CMK (cell line): Measurements from ENCODE around the gene ADAR.

Experiments
- DNase-seq: peaks from one replicate; pipeline ENCODE4 v3.0.0-alpha.2; 2010; ENCODE audit warnings: low read depth

Gene ADAR

GRCh38 chr1:154557248-154557938, 50.6 kb downstream of the ADAR start:
- DNase-seq = no peak

DNA sequence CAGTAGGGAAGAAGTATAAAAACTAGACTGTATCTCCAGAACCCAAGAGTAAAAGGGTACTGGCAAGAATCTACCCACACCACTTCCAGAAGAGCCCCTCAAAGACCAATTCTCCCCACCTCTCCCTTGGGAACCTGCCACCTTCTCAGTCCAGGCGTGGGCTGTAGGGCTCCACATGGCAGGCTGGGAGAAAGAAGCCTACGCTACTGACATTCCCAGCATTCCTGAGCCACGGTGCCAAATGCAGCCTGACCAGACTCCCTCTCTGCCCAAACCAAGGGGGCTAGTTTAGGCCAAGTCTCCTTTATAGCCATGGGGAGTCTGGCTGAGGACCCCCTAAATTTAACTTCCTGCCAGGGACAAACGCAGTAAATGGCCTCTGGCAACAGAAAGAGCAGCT, 51.6 kb downstream of the ADAR start:
- no peak for DNase-seq

DNA sequence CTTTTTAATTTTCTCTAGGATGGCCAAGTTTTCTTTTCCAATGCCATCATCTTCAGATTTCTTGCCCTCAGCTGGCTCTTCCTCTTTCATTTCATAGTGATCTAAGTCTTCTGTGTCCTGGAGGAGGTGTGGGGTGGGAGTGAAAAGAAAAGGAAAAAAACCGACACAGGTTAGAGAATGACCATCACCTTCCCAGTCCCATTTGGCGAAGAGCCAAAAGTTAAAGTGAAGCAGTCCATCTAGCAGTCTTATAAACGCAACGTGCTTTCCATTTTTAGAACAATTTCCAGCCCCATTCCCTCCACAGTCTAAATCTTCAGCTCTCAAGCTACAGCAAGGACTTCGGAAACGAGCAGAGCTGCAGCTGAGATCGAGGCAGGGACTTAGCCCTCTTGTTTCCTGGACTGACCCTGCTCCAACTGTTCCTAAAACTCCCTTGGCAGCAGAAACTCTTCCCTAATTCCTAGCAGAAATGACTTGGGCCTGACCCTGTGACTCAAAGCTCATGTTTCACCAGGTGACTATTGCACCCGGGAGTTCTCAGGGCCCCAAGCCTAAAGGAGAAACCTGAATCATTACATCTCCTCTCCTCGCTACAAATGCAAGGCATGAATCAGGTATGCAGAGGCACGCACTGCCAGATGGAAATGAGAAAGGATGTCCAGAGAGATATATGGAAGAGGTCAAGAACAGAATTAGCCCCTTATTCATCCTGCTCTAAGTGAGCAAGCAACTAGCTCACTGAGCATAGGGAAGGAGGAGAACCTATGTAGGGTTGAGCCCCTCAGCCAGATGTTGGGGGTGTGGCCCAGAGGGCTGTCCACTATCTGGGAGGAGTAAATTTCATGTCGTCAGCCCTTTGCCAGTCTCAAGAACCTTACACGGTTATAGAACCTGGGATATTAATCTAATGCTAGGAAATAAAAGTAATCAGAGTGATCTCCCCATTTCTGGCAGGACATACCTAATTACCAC, 54.6 kb downstream of the ADAR start:
- no peak for DNase-seq

GRCh38 chr1:154552036-154552435, 56.0 kb downstream of the ADAR start:
- no peak for DNase-seq

DNA sequence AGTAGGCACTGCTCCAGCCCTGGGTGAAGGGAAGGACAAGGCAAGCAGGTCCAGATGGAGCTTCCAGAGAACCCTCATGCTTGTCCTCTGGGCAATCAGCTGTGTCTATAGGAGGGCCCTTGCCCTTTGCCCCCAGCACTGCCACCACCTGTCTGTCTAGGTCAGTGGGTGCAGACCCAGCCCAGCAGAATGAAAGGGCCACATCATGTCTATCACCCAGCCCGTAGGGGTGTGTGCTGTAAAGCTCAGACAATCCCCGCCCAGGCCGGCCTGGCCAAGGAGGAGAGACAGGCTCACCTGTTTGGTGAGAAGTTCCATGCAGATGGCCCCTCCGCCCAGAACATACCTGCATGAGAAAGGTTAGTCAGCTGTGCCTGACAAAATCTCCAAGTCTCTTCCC, 56.5 kb downstream of the ADAR start:
- DNase-seq = no peak

GRCh38 chr1:154550657-154551056, 57.3 kb downstream of the ADAR start:
- no peak for DNase-seq

- no peak for DNase-seq
Observed at GRCh38 chr1:154550070-154550469, 57.9 kb downstream of the ADAR start.

DNA sequence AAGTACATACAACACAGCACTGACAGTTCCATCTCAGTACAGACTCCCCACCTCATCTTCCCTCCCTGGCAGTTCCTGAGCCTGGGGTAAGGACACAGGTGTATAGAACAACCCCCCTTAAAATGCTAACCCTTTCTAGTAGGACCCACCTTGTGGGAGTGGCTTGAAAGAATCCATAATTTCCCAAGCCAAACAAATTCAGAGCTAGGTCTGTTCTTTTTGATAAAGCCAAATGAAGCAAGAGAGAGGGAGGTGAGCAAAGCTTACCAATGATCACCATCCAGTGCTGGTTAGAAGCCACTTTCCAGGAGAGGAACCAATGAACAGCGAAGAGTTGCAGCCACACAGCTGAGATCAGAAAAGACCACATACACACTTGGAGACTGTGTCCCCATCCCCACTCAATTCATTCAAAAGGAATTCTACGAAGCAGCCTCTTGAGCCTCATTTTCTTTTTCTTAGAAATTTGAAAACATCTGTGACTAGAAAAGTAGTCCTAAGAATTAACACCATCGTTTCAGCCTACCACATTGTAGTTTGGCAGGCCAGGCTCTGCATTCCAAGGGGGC, 58.7 kb downstream of the ADAR start:
- DNase-seq = no peak

GRCh38 chr1:154548028-154548427, 60.0 kb downstream of the ADAR start:
- DNase-seq = no peak

DNA sequence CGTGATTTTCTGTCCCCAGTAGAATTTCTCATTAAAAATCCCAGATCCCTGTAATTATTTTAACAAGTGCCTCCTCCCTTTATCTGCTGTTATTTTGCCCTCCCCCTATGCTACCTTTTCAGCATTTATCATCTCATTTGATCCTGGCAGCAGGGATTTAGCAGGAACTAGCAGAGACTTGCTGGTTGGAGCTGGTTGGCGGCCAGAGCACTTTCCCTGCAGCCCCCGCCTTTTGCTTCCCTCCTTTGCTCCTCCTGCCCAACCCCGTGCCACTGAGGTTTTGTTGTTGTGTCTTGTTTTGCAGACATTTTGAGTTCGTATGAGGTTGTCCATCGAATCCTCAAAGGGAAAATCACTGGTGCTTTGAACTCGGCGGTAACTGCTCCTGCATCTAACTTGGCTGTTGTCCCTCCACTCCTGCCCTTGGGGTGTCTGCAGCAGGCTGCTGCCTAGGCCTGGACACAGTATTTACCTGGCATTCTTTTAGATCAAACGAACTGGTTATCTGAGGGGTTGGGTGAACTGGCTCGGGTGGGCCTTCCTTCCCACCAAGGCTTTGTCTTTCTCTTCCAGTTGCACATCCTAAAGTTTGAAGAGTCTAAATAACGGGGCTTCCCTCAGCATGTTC, 60.8 kb downstream of the ADAR start:
- DNase-seq = no peak

DNA sequence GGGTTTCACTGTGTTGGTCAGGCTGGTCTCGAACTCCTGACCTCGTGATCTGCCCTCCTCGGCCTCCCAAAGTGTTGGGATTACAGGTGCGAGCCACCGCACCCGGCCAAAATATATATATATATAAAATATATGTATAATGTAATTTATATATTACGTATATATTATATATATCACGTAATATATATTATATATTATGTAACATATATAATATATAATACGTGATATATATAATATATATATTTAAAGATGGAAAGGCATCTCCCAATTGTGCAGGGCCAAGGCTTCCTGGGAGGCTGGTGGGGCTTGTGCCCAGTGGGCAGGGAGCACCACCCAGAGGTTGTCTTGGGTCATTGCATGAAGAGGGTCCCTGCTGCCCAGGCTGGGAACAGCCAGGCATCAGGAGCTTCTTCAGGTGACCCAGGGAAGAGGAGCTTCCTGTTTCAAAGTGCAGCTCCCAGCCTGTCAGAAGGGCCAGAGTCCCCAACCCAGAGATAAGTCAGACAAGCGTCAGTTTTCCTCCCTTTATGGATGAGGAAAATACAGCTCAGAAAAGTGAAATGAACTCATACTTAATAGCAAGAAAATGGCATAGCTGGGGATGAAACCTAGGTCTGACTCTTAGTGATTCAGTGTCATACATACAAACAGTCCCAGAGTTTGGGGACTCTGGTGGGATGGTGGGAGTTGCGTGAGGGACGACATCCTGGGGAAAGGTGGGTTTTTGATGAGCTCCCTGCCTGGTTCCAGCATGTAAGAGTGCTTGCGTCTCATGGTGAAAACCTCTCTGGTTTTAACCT, 61.5 kb downstream of the ADAR start:
- peak; percentile 35 for DNase-seq

GRCh38 chr1:154541231-154541630, 66.8 kb downstream of the ADAR start:
- DNase-seq = no peak

DNA sequence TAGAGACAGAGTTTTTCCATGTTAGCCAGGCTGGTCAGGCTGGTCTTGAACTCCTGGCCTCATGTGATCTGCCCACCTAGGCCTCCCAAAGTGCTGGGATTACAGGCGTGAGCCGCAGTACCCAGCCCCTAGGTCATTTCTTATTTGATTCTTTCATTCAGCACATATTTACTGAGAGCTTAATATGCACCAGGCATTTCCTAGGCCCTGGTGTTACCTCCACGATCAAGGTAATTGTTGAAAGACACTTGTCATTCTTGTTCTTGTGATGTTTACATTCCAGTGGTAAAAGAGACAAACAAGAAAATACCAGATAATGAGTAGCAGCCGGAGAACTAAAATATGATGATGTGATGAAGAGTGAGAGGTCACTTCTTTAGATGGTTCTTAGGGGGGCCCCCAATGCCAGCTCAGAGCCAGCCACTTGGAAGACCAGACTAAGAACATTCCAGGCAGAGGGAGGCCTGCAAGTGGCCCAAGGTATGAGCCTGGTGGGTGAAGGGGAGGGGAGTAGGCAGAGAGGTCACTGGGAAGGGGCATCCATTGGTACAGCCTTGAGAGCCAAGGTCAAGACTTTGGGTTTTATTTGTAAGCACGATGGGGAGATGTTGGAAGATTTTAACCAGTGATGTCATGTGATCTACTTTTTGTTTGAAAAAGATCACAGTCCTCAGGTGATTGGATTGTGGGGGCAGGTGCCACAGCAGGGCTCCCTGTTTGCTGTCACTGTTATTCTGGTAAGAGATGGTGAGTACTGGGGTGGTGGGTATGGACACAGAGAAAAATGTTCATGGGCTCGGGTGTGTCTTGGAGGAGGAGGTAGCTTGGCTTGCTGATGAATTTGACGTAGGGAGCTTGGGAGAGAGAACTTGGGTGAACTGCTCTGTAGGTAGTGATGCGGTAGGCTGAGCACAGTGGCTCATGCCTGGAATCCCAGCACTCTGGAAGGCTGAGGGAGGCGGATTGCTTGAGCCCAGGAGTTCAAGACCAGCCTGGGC, 68.2 kb downstream of the ADAR start:
- no peak for DNase-seq

GRCh38 chr1:154536570-154536969, 71.4 kb downstream of the ADAR start:
- DNase-seq = no peak

GRCh38 chr1:154533952-154534844, 73.8 kb downstream of the ADAR start:
- no peak for DNase-seq
